ENCODE measurements around the gene CFI.
"Not testable (repeated sequence)": the region's sequence is repeated elsewhere in the genome, so short reads cannot be mapped to it uniquely, and the experiment has no call there.

Gene CFI

GRCh38 chr4:109787807-109788206 lies 14.0 kb downstream of the CFI start:
- DNase-seq, result no peak

GRCh38 chr4:109786846-109787245 lies 15.0 kb downstream of the CFI start:
- no peak for DNase-seq

GRCh38 chr4:109782092-109782491 lies 19.7 kb downstream of the CFI start:
- not testable (repeated sequence) for DNase-seq

DNA sequence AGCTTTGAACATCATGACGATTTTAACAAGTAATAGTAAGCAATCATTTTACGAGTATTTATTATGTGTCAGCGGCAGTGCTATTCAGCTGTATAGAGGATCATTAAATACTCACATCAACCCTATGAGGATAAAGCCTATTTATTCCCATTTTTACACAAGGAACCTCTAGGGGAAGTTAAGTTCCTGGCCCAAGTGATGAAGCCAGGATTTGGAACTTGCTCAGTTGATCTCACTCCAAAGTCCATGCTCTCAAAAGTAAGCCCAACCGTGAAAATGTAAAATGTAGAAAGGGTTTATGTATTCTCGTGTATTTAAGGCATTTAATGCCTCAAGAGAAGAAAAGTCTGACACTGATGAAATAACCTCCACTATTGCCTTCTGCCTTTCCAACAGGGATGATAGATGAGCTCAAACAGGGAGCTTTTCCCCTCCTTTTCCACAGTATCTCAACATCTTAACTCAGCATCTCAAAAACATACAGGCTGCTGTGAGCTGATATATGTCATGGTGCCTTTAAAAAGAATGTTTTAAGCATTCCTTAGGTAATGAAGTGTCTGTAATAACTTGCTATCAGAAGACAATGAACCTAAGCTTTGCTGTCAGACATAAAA lies 36.9 kb downstream of the CFI start:
- no peak for DNase-seq

DNA sequence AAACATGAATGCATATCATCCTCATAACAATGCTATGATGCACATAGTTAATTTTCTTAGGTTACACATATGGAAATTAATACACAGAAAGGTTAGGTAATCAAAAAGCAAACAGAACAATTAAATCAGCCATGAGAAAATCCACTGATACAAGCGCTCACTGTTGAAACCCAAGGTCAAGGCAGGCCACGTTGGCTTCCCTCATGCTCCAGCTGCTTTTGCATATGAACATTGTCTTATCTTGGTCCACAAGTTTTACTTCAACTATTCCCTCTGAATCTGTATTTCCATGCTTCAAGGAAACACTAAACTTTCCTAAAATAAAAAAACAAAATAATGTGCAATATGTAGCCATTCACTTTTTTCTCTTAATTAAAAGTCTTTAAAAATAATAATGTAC lies 37.4 kb downstream of the CFI start:
- DNase-seq, result no peak

DNA sequence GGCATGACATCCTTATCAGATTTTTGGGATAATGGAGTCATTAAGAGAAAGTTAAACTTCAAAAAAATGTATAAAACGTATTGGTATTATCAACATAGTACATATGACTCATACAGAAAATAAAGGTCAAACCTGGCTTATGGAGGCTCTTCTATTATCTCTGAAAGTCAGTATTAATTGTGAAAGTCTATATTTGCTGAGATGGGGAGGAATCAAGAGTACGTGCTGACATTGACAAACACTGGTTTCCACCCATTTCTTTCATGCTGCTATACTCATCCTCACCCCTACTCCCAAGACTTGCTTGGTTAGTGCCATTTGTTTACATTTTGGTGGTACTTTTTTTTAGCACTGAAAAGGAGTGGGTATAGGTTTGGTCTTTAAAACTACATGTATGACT lies 41.1 kb downstream of the CFI start:
- DNase-seq, result no peak

GRCh38 chr4:109755656-109756055 lies 46.1 kb downstream of the CFI start:
- DNase-seq, result no peak

DNA sequence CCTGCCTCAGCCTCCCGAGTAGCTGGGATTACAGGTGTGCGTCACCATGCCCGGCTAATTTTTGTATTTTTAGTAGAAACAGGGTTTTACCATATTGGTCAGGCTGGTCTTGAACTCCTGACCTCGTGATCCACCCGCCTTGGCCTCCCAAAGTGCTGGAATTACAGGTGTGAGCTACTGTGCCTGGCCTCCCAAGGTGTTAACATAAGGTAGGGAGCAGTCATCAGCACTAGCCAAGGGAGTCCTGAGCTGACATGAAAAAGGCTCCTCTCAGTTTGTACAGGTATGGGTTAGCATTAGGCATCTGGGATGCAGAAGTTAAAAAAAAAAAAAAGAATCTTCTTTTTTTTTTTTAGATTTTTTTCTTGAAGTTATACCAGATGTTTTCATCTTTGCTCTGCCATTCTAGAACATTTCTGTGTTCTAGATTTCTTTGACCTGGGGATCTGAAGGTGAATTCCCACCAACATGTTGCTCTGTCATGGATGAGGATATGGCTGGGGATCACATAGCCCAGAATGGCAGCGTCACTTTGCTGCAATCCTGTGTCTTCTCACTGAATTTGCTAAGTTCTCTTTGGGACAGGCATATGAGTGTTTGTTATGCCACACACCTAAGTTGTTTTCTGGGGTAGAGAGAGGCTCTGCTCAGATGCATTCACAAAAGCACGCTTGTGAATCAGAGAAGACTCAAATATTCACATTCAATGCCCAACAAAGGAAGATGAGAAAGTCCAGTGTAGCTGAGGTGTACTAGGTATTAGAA lies 47.5 kb downstream of the CFI start:
- peak in 1 of 2 experiments; percentile 7 for DNase-seq

- no peak for DNase-seq
These were observed 49.3 kb downstream of the CFI start for GRCh38 chr4:109752525-109752924.

DNA sequence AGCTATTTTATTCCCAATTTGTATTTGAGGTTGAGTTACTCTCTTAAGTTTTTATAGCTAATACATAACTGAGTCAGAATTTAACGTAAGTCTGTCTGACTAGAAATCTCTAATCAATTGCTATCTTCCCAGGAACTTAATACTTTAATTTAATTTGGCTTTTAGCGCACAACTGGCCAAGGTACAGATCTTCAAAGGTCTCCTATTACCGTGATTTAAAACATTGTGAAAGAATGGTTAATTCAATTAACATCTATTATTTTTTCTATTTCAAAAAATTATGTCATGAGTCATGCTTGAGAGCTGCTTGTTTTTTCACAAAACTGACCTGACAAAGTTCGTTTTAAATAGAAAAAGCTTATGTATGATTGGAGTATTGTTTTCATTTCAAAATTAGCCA lies 49.9 kb downstream of the CFI start:
- no peak for DNase-seq

DNA sequence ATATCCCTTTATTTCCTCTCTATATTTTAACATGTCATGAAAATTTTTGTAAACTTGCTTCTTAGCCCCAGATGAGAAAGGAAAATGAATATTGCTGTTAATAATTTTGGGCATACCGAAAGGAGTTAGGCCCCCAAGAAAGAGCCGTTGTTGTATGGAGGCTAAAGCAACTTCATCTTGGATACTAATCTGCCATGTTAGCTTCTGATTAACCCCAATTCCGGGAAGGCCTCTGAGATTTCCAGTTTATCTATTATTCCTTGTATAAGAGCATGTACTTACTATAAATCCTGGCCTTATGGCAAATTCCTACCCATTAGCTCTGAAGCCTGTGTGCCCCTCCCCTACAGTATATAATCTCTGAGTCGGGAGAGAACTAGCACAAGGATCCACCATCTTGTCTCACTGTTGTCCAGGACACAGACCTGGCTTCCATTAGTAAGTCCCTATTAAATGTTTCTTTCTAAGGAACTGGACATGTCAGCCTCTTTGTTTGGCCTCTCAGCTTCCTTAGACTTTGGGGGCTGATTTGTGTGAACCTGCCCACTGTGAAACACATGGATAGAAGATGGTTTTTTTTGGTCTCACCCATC lies 51.1 kb downstream of the CFI start:
- no peak for DNase-seq

DNA sequence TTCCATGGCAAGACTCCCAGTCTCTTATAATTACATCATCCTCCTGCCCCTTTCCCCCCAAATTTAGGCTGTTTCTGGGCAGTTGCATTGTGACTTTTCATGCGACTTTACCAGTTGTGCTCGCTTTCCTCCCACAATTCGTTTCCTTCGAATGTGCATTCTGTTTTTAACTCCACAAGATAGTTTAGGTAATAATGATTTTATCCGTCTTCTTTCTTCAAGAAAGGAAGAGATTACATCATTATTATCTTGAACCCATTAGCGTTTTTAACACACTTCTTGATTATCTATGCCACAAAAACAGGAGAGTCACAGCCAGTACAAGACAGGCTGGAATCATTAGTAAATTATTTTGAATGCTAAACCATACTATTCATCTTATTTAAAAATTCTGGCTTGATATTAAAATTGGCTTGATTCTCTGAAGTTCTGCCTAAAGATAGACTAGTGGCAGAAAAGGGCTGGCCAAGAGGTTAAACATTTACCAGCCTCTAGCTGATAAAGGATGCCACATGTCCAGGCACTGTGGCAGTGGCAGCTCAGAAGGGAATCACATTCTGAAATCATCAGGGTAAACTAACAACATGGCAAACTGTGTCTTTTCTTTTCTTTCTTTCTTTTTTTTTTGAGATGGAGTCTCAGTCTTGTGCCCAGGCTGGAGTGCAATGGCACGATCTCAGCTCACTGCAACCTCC lies 52.3 kb downstream of the CFI start:
- no peak for DNase-seq

DNA sequence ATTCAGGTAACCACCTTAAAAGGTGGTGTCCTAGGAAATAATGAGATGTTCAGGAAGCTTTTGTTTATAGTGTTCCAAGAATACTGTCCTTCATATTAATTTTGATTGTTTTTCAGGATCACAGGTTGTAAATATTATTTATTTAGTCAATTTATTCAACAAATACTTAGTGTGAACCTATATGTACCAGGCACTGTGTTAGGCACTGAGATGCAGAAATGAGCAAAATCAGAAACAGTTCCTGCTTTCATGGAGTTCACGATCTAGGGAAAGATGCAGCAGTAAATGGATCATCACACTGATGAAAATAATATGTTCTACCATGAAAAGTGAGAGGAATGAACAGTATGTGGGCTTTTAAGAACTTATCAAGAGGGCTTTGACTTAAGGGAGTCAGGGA lies 53.7 kb downstream of the CFI start:
- DNase-seq, result no peak

- DNase-seq, result no peak
These were observed 55.1 kb downstream of the CFI start for GRCh38 chr4:109746728-109747127.

GRCh38 chr4:109745830-109746229 lies 56.0 kb downstream of the CFI start:
- no peak for DNase-seq

- no peak for DNase-seq
These were observed 62.3 kb downstream of the CFI start for GRCh38 chr4:109739547-109739946.

DNA sequence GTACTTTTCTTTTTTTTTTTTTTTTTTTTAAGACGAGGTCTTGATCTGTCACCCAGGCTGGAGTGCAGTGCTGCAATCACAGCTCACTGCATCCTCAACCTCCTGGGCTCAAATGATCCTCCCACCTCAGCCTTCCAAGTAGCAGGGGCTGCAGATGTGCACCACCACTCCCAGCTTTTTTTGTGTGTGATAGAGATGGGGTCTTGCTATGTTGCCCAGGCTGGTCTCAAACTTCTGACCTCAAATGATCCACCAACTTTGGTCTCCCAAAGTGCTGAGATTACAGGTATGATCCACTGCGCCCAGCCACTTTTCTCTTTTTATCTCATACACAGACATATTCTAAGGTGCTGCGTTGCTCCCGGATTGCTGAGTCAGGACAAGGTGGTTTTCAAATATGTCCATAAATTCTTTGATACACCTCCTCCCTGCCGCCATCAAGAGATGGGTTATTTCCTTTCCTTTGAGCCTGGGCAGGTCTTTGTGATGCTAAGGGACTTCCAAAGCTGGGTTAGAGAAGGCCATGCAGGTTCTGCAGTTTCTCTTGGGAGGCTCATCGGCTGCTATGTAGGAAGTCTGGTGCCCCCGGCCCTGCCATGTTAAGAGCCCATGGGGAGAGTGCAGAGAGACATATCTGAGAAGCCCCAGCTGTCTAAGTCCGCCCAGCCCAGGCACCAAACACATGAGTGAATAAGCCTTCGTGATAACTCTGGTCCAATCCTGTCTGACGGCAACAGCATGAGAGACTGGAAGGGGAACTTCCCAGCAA lies 63.5 kb downstream of the CFI start:
- no peak for DNase-seq

DNA sequence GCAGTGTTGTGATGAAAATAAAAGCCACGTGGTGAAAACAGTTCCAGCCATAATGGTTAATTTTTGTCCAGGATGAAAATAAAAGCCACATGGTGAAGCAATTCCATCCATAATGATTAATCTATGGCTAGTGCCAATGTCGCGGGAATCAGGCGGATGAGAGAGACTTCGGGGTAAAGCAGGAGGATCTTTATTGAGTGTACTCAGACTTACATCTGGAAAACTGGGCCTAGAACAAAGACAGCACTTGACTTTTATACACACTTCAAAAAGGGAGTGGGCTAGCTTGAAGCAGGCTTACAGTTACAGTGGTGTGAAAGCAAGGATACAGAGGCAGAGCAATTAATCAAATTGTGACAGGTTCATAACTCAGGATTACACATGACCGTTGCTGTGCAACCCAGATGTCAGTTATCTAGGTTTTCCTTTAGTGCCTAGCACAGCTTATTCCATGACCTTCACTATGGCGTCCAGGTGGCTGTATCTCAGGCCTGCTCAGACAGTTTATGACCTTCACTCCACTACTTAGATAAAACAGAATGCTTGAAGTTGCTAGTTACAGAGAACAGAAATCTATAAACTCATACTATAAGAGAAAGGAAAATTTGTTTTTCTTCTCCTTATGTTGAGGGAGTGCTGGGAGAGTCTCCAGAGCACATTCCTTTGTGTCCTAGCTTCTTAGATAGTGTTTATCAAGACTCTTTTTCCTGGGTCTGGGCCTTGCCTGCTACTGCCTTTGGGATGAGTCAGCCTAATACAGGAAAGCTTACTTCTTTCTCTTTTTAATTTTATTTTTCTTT lies 66.0 kb downstream of the CFI start:
- DNase-seq, result no peak

DNA sequence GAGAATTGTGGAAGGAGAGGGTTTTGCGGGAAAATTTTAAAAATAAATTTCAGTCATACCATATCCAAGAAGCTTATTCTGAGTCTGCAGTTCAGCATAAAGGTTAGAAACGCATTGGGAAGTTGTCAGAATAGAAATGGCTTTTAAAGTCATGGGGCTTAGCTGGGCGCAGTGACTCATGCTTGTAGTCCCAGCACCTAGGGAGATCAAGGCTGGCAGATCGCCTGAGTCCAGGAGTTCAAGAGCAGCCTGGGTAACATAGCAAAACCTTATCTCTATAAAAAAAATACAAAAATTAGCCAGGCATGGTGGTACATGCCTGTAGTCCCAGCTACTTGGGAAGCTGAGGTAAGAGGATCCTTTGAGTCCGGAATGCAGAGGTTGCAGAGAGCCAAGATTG lies 68.1 kb downstream of the CFI start:
- no peak for DNase-seq

DNA sequence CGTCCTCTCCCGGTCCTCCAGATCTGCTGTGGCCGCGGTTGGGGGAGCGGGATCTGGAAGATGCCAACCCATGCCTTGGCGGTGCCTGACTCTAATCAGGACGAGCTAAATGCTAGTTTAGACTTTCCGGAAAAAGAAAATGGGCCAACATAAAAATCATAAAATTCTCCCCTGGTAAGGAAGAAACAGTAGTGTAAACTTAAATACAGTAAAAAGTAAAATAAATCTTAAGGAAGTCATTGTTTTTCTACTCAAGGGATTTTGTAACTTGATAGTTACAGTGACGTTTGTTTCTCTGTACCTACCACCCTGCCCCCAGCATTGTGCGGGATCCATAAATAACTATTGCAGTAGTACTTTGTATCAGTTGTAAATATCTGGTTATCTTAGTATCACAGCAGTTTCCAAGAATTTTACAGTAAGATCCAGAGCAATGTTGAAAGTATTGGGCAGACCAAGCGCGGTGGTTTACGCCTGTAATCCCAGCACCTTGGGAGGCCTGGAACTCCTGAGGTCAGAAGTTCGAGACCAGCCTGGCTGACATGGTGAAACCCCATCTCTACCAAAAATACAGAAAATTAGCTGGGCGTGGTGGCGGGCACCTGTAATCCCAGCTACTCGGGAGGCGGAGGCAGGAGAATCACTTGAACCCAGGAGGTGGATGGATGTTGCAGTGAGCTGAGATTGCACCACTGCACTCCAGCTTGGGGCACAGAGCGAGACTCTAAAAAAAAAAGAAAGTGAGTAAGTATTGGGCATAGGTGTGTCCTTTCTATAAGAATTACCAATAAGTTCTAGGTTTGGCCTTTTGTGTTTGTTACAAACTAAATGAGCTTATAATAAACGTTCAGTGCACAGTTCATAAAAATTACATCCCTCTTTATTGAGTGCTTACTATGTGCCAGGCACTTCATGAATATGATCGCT lies 70.9 kb downstream of the CFI start:
- no peak for DNase-seq
